GM12878 (cell line): ENCODE results near the gene SLIT1. TPM values are rescaled to one million over a fixed set of nuclear protein-coding genes. Genes with fewer than 3 reads are reported as not detected.
A peak's percentile ranks its signal among the peaks of the same experiment; 100 is the strongest.

Experiments
- ATAC-seq: fragments of 200-7000 bp; cut with Tn5 transposase; 3 replicates; pipeline ENCODE4 v1.9.1; 2020; ENCODE audit warnings: mild to moderate bottlenecking, moderate library complexity
- BruUV-seq: library from RNA; stranded (reverse); fragments of 400-500 nt; replicated peaks from 2 replicates; lab custom pipeline; 2021; lab: Mats Ljungman, UMichigan
- CTCF ChIA-PET: fragments of 300-600 bp; sonication (Branson Sonifier 250); formaldehyde crosslinking; extraction: SDS; loops from one replicate; lab custom pipeline; 2021; ENCODE audit warnings: inconsistent platforms; lab: Yijun Ruan, JAX
- POLR2A ChIA-PET: fragments of 350-600 bp; formaldehyde crosslinking; extraction: SDS; loops from one replicate; lab custom pipeline; 2021; ENCODE audit warnings: inconsistent platforms; lab: Charles Lee
- RAD21 ChIA-PET: fragments of 300-600 bp; sonication (Branson Sonifier 250); formaldehyde crosslinking; loops from one replicate; lab custom pipeline; 2023; ENCODE audit warnings: antibody characterized with exemption; ENCODE audit not compliant: unreplicated experiment; lab: Charles Lee
- SMC1A ChIA-PET: fragments of 300-600 bp; sonication (Branson Sonifier 250); formaldehyde crosslinking; loops from one replicate; lab custom pipeline; 2023; ENCODE audit not compliant: unreplicated experiment, uncharacterized antibody; lab: Charles Lee
- DNase-seq: peaks from one replicate; pipeline ENCODE4 v3.0.0-alpha.2; 2011; ENCODE audit warnings: low read depth, low spot score
- FAIRE-seq: peaks from 3 replicates; lab custom pipeline; 2011; peaks lifted over from hg19 to GRCh38; lab: Jason Lieb, UNC
- H2AFZ ChIP-seq: 2 replicates; pipeline ENCODE4 v1.6.0; 2011; ENCODE audit warnings: low read depth, low read length, control low read depth; ENCODE audit not compliant: control insufficient read depth
- H3K27ac ChIP-seq: 2 replicates; pipeline ENCODE4 v1.5.1; 2011; ENCODE audit warnings: control low read depth; ENCODE audit not compliant: control insufficient read depth, insufficient read depth
- H3K27me3 ChIP-seq, 2 experiments: replicated peaks in 1 of 2; 2 replicates each; pipeline versions ENCODE4 v1.6.0 to v1.6.1; 2011; ENCODE audit warnings: low read length in 1 of 2; ENCODE audit not compliant: control insufficient read depth in 2 of 2, insufficient read depth in 2 of 2
- H3K36me3 ChIP-seq, 2 experiments: 2 replicates each; pipeline ENCODE4 v1.5.1; 2011; ENCODE audit warnings: low read length in 1 of 2; ENCODE audit not compliant: control insufficient read depth in 2 of 2, insufficient read depth in 2 of 2
- H3K4me1 ChIP-seq: 2 replicates; pipeline ENCODE4 v1.6.1; 2011; ENCODE audit warnings: mild to moderate bottlenecking, low read length, moderate library complexity, mixed read lengths; ENCODE audit not compliant: control insufficient read depth, insufficient read depth
- H3K4me2 ChIP-seq: 2 replicates; pipeline ENCODE4 v1.6.0; 2011; ENCODE audit warnings: control low read depth; ENCODE audit not compliant: control insufficient read depth, insufficient read depth
- H3K4me3 ChIP-seq: fragments of 200-600 bp; sonication (generic); 2 replicates; pipeline ENCODE4 v1.5.1; 2016
- H3K79me2 ChIP-seq: 2 replicates; pipeline ENCODE4 v1.6.0; 2011; ENCODE audit warnings: low read length; ENCODE audit not compliant: control insufficient read depth, insufficient read depth
- H3K9ac ChIP-seq: 2 replicates; pipeline ENCODE4 v1.8.0; 2011; ENCODE audit warnings: low read length, control low read depth, mixed read lengths; ENCODE audit not compliant: control insufficient read depth, insufficient read depth
- H3K9me3 ChIP-seq: replicated peaks from 3 replicates; pipeline ENCODE4 v1.5.1; 2011; ENCODE audit warnings: mild to moderate bottlenecking, low read length; ENCODE audit not compliant: control insufficient read depth, insufficient read depth
- H4K20me1 ChIP-seq: 2 replicates; pipeline ENCODE4 v1.6.0; 2011; ENCODE audit not compliant: control insufficient read depth, insufficient read depth
- CBFB ChIP-seq: IDR thresholded peaks from 2 replicates; pipeline ENCODE4 v1.6.1; 2016; ENCODE audit warnings: antibody characterized with exemption, low read depth
- EED ChIP-seq: sonication (generic); IDR thresholded peaks from 2 replicates; pipeline ENCODE4 v1.6.1; 2016; ENCODE audit warnings: antibody characterized with exemption, low read depth
- ESRRA ChIP-seq: IDR thresholded peaks from 2 replicates; pipeline ENCODE4 v1.6.1; 2012; ENCODE audit warnings: mild to moderate bottlenecking, low read length, improper control_type of control experiment
- JUND ChIP-seq: IDR thresholded peaks from 2 replicates; pipeline ENCODE4 v1.6.1; 2012; ENCODE audit warnings: low read depth, mild to moderate bottlenecking, low read length, improper control_type of control experiment, moderate library complexity
- KDM1A ChIP-seq: fragments of 200-600 bp; sonication (generic); IDR thresholded peaks from 2 replicates; pipeline ENCODE4 v1.6.1; 2016; ENCODE audit warnings: borderline replicate concordance
- MAX ChIP-seq: IDR thresholded peaks from 2 replicates; pipeline ENCODE4 v1.6.1; 2012; ENCODE audit warnings: low read depth, low read length, improper control_type of control experiment
- MYB ChIP-seq: fragments of 150-350 bp; IDR thresholded peaks from 2 replicates; pipeline ENCODE4 v1.6.1; 2014; ENCODE audit warnings: mild to moderate bottlenecking, low read depth, low read length, borderline replicate concordance
- MYC ChIP-seq: IDR thresholded peaks from 2 replicates; pipeline ENCODE4 v1.6.1; 2011; ENCODE audit warnings: mild to moderate bottlenecking, low read length, moderate library complexity, inconsistent platforms; ENCODE audit not compliant: insufficient read depth, insufficient replicate concordance, insufficient read length, severe bottlenecking
- NFIC ChIP-seq: IDR thresholded peaks from 2 replicates; pipeline ENCODE4 v1.6.1; 2012; ENCODE audit warnings: low read depth, mild to moderate bottlenecking, inconsistent platforms, low read length, moderate library complexity
- REST ChIP-seq: IDR thresholded peaks from 2 replicates; pipeline ENCODE4 v1.6.1; 2012; ENCODE audit warnings: mild to moderate bottlenecking, low read depth, low read length
- STAT3 ChIP-seq: IDR thresholded peaks from 2 replicates; pipeline ENCODE4 v1.6.1; 2011; ENCODE audit warnings: low read depth, low read length, improper control_type of control experiment
- TARDBP ChIP-seq: IDR thresholded peaks from 2 replicates; pipeline ENCODE4 v1.6.1; 2016; ENCODE audit warnings: borderline replicate concordance
- YBX1 ChIP-seq: fragments of 450-650 bp; IDR thresholded peaks from 2 replicates; pipeline ENCODE4 v1.6.1; 2016; ENCODE audit warnings: antibody characterized with exemption
- WGBS: methylation state at CpG from one replicate; pipeline ENCODE4 v1.1.6; 2016; ENCODE audit warnings: low lambda C conversion rate; ENCODE audit not compliant: insufficient replicate concordance, insufficient coverage; ENCODE audit errors: missing lambda C conversion rate; 5-methylcytosine and 5-hydroxymethylcytosine counted together
- in situ Hi-C: fragments of 300-500 bp; cut with MboI; formaldehyde crosslinking; loops from 9 replicates; pipeline ENCODE4 v1.14.3; 2018; ENCODE audit warnings: mixed read lengths
- intact Hi-C: fragments of 100-400 bp; cut with micrococcal nuclease; formaldehyde crosslinking; loops from one replicate; pipeline ENCODE4 v1.14.2; 2022; ENCODE audit not compliant: unreplicated experiment
- polyA plus RNA-seq, 11 experiments: library from polyadenylated mRNA; depleted of rRNA in 4 of 11; unstranded in 6 of 11; stranded (reverse) in 5 of 11; fragments of >200 nt; fragmentation: Nextera tagmentation in 4 of 11; fragmentation: Illumina TruSeq in 1 of 11; extraction: Ambion mirVana in 4 of 11; extraction: Trizol in 1 of 11; gene quantifications; 1 replicate in 1 of 11; 2 replicates in 10 of 11; pipeline versions ENCODE4 v1.2.1 to v1.2.3, GENCODE V29; 2011 to 2016; ENCODE audit warnings: inconsistent platforms in 2 of 11, missing spikeins in 2 of 11, low read depth in 1 of 11
- total RNA-seq, 4 experiments: library from RNA; depleted of rRNA in 3 of 4; stranded (reverse); fragments of >200 nt in 3 of 4; fragmentation: Illumina TruSeq in 1 of 4; extraction: Trizol in 1 of 4; gene quantifications; 2 replicates each; pipeline versions ENCODE4 v1.2.1 to v1.2.3, GENCODE V29; 2013 to 2021

SLIT1 gene
- total and polyA plus RNA-seq, 10 of the 15 experiments (the other 5 are each of a cell fraction or from before 2014, with no cell fraction given) = 0.04 to 0.19 (median 0.06) TPM; not detected in 4

- H3K36me3 ChIP-seq = no peaks in the 10 kb centered on the region
- H4K20me1 ChIP-seq = no peaks in the 10 kb centered on the region
- peaks cover 30% of the 10 kb centered on the region for H3K4me1 ChIP-seq
- no peaks in the 10 kb centered on the region for H3K9me3 ChIP-seq
- FAIRE-seq (no peak), DNase-seq (no peak), ATAC-seq (peak; percentile 12)
- WGBS = 72% methylated on average over 5 of the region's 5 CpGs
- no peak overlapping the region for H3K9ac ChIP-seq
- H3K79me2 ChIP-seq = no peaks in the 10 kb centered on the region
- peak overlapping the region; percentile 97; the same call in 1 of the 2 replicates for H3K4me2 ChIP-seq
- ChIA-PET POLR2A (interaction anchor here (1.2 to 1.5 kb wide), 2 partner anchors 24 to 26 kb away, joined by 3 to 5 read pairs; no protein-coding TSS in a partner anchor), CTCF (interaction anchor here (0.7 to 2.2 kb wide), 5 partner anchors 8 to 253 kb away, joined by 3 to 33 read pairs (median 6); no protein-coding TSS in a partner anchor), SMC1A (interaction anchor here (0.9 to 3.4 kb wide), 6 partner anchors 7 to 371 kb away, joined by 3 to 20 read pairs (median 8); no protein-coding TSS in a partner anchor), RAD21 (interaction anchor here (0.8 to 1.6 kb wide), 4 partner anchors 8 to 257 kb away, joined by 3 to 11 read pairs (median 4); no protein-coding TSS in a partner anchor)
- H3K27ac ChIP-seq = no peak overlapping the region
- TF ChIP-seq MAX (no peak), REST (no peak), NFIC (no peak), STAT3 (no peak), KDM1A (no peak), MYB (no peak), TARDBP (no peak), MYC (no peak), ESRRA (no peak), CBFB (no peak), EED (no peak), JUND (no peak), YBX1 (no peak)
- BruUV-seq = no TSS peak
- 0 out of 2 replicates have a peak overlapping the region, but pooled peaks have one; percentile 41 for H3K4me3 ChIP-seq
- no peak overlapping the region for H2AFZ ChIP-seq
- intact Hi-C loops (loop anchor here (2.0 kb wide), 1 partner anchor 39 kb away; no protein-coding TSS in a partner anchor), in situ Hi-C loops (no loop called here)
- H3K27me3 ChIP-seq = no peaks in the 10 kb centered on the region
These were observed 168.3 kb downstream of the SLIT1 start for GRCh38 chr10:97017474-97017903.
